ENCODE measurements around the gene PYDC1. TPM values are rescaled to one million over a fixed set of nuclear protein-coding genes. Genes with fewer than 3 reads are reported as not detected.

Gene PYDC1
- total RNA-seq, 6 experiments from 2014 or later, result not detected

GRCh38 chr16:31186176-31186575 is 30.8 kb downstream of the PYDC1 start:
- DNase-seq (no peak), ATAC-seq (no peak)
- TF ChIP-seq POLR2A (IDR thresholded peaks at IDR 0.05) (no peak), CTCF (IDR thresholded peaks at IDR 0.05) (no peak)
- Histone ChIP-seq H3K27ac (no peak overlapping the region), H3K27me3 (no peaks in the 10 kb centered on the region), H3K36me3 (peaks cover 28 to 90% (median 64%) of the 10 kb centered on the region in 4 donors), H3K4me3 (no peak overlapping the region), H3K9me3 (no peaks in the 10 kb centered on the region), H3K4me1 (peaks cover 0 to 18% (median 7%) of the 10 kb centered on the region in 4 donors)
- intact Hi-C loops (cut with DNase I), result loop anchor here in 1 of 2 donors (10.0 kb wide), 1 partner anchor 269 kb away; the partner anchor contains the start of gene ARMC5
- WGBS (ENCODE audit: insufficient coverage, low coverage, low lambda C conversion rate, missing lambda C conversion rate), result 46% methylated on average over 7 of the region's 7 CpGs

- Histone ChIP-seq H3K27me3 (no peaks in the 10 kb centered on the region), H3K9me3 (no peaks in the 10 kb centered on the region), H3K27ac (no peak overlapping the region), H3K4me3 (no peak overlapping the region), H3K4me1 (peaks cover 0 to 19% (median 7%) of the 10 kb centered on the region in 4 donors), H3K36me3 (peaks cover 21 to 81% (median 57%) of the 10 kb centered on the region in 4 donors)
- TF ChIP-seq POLR2A (IDR thresholded peaks at IDR 0.05), result no peak
- TF ChIP-seq CTCF (IDR thresholded peaks at IDR 0.05), result no peak
- DNase-seq (no peak), ATAC-seq (no peak)
- intact Hi-C loops (cut with DNase I), result loop anchor here in 1 of 2 donors (10.0 kb wide), 1 partner anchor 269 kb away; the partner anchor contains the start of gene ARMC5
- 60% methylated on average over 5 of the region's 5 CpGs for WGBS (ENCODE audit: insufficient coverage, low coverage, low lambda C conversion rate, missing lambda C conversion rate)
These were observed 31.6 kb downstream of the PYDC1 start for GRCh38 chr16:31185339-31185738.

- TF ChIP-seq CTCF (IDR thresholded peaks at IDR 0.05) (no peak), POLR2A (IDR thresholded peaks at IDR 0.05) (no peak)
- Histone ChIP-seq H3K36me3 (peaks cover 18 to 77% (median 53%) of the 10 kb centered on the region in 4 donors), H3K4me1 (peaks cover 0 to 19% (median 7%) of the 10 kb centered on the region in 4 donors), H3K9me3 (no peaks in the 10 kb centered on the region), H3K27me3 (no peaks in the 10 kb centered on the region), H3K27ac (no peak overlapping the region), H3K4me3 (no peak overlapping the region)
- no peak for DNase-seq
- intact Hi-C loops (cut with DNase I), result loop anchor here in 1 of 2 donors (10.0 kb wide), 1 partner anchor 270 kb away; the partner anchor contains the start of gene ARMC5
- no peak for ATAC-seq
- no CpG with 5 or more reads among the region's 14 CpGs for WGBS (ENCODE audit: insufficient coverage, low coverage, low lambda C conversion rate, missing lambda C conversion rate)
These were observed 32.0 kb downstream of the PYDC1 start for GRCh38 chr16:31184888-31185287.

GRCh38 chr16:31183432-31184428 is 33.2 kb downstream of the PYDC1 start:
- WGBS (ENCODE audit: insufficient coverage, low coverage, low lambda C conversion rate, missing lambda C conversion rate), result 77% methylated on average over 9 of the region's 10 CpGs
- ATAC-seq (no peak), DNase-seq (no peak)
- Histone ChIP-seq H3K9me3 (no peaks in the 10 kb centered on the region), H3K27me3 (no peaks in the 10 kb centered on the region), H3K36me3 (peaks cover 14 to 65% (median 45%) of the 10 kb centered on the region in 4 donors), H3K4me3 (no peak overlapping the region), H3K4me1 (peaks cover 0 to 19% (median 7%) of the 10 kb centered on the region in 4 donors), H3K27ac (no peak overlapping the region)
- TF ChIP-seq POLR2A (IDR thresholded peaks at IDR 0.05) (no peak), CTCF (IDR thresholded peaks at IDR 0.05) (no peak)
- intact Hi-C loops (cut with DNase I), result loop anchor here in 1 of 2 donors (10.0 kb wide), 1 partner anchor 271 kb away; the partner anchor contains the start of gene ARMC5
